HG03439 (cell line): ENCODE data around the gene PFKFB4.
A peak's percentile ranks its signal among the peaks of the same experiment; 100 is the strongest.
"Not testable (repeated sequence)": the region's sequence is repeated elsewhere in the genome, so short reads cannot be mapped to it uniquely, and the experiment has no call there.

Experiments
- ATAC-seq: cut with Tn5 transposase; IDR thresholded peaks from one replicate; pipeline ENCODE4 v1.9.1; 2021; ENCODE audit warnings: mild to moderate bottlenecking, moderate library complexity; ENCODE audit not compliant: unreplicated experiment

PFKFB4 gene

GRCh38 chr3:48561045-48561736 is 4.6 kb upstream of the PFKFB4 start:
- ATAC-seq, result no peak

GRCh38 chr3:48560648-48561018 is 4.0 kb upstream of the PFKFB4 start:
- ATAC-seq, result no peak

- no peak for ATAC-seq
Measured at GRCh38 chr3:48558493-48559134, 2.0 kb upstream of the PFKFB4 start.

GRCh38 chr3:48555949-48556795 is 431 bp downstream of the PFKFB4 start:
- no peak for ATAC-seq

DNA sequence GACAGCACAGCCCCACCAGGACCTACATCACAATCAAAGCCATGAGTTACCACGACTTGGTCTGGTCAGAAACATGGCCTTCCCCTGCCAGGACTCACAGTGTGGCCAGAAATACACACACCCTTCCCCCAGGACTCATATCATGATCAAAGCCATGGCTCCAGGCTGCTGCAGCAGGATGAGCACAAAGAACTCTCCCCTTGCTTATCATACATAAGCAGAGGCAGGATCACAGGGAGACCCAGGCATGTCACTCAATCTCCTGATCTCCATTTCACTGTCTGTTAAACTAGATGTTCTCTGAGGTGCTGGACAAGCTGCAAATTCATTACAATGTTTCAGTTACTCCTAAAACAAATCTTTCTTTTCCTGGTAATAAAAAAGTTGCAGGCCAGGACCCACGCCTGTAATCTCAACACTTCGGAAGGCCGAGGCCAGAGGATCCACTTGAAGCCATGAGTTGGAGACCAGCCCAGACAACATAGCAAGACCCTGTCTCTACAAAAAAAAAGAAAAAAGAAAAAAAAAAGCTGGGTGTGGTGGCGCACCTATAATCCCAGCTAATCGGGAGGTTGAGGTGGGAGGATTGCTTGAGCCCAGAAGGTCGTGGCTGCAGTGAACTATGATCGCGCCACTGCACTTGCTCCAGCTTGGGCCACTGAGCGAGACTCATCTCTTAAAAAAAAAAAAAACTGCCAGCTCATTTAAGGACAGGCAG is 1.2 kb downstream of the PFKFB4 start:
- ATAC-seq, result no peak

GRCh38 chr3:48553886-48554845 is 2.4 kb downstream of the PFKFB4 start:
- no peak for ATAC-seq

- ATAC-seq, result no peak
Measured at GRCh38 chr3:48553361-48553760, 3.2 kb downstream of the PFKFB4 start.

DNA sequence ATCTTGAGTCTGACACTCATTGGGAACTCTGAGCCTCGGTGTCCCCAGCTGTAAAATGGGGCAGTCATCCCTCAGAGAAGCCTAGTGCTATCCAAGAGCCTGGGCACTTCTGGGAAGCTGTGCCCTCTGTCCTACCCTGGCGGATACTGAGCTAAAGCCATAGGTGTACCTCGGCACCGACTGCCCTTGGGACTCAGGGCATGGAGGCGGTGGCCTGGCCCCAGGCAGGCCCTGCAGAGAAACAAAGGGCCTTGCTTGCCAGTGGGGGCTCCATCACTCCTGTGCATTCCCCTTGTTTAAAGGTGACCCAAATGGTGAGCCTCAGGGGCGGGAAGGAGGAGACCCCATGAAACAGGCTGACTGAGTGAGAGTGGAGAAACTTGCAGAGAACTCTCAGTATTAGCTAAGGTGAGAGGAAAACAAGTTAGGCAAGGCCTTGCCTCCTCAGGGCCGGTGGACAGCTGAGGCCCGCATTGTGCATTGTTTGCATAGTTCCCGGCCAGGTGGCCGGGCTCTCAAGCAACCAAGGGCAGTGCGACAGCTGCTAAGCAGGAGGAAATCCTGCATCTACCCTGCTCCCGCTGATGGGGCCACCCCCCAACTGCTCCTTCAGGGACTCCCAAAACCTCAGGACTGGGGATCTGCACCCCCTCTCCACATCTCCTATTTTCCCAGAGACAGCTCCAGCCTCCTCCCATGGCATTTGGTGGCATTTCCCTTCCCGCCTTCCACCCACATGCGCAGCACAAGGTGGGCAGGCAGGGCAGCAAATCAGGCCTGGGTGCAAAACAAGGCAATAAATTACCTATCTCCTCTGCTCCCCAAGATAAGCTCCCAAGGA is 4.3 kb downstream of the PFKFB4 start:
- ATAC-seq, result no peak

- not testable (repeated sequence) for ATAC-seq
Measured at GRCh38 chr3:48551651-48552050, 5.0 kb downstream of the PFKFB4 start.

DNA sequence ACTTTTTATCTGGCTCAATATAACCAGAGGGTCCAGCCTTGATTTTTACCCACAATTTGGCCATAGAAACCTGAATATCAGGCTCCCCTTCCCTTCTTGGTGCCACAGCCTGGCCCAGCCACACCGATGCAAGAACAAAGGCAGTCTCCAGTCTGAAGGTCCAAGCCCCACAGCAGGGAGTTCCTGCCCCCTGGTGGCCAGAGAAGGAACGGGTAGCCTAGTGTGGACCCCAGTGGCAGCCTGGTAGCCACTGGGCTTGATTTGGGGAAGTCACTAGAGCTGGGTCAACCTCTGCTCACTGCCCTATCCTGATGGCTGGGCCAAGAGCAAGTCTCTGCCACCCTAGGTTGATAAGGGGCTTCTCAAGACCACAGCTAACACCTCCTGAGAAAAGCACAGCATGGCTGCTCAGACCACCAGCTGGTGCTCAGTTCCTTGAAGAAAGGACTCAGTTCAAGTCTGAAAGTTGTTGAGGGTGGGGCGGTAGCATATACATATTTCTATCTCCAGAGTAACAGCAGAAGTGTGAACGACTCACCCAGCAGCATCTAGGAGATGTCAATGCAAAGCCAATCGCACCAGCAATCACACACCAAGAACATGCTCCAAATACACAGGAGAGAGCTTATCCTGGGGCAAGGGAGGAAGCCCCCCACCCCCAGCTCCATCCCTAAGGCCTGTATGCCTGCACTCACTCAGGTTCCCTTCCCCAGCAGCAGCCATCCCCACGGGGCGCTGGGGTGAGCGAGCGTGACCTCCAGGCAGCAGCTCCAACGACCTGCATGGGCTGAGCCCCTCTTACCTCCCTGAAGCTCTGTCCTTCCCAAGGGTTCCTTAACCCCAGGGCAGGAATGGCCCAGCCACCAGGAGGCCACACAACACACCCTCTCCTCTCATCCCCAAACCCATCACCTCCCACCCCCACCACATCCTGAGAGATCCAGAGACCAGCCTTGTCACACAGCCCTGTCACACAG is 7.6 kb downstream of the PFKFB4 start:
- peak; percentile 60 for ATAC-seq

DNA sequence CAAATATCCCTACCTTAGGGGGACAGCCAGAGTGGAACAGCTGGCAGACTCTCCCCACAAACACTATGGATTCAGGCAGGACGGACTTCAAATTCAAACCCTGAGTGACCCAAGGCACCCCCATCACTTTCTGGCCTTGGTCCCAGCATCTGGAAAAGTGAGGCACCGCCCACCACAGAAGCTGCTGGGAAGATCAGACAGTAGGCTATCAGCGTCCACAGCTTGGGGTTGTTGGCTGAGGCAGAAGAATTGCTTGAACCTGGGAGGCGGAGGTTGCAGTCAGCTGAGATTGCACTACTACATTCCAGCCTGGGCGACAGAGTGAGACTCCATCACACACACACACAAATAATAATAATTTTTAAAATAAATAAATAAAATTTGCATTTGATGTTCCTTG is 8.5 kb downstream of the PFKFB4 start:
- ATAC-seq, result no peak

DNA sequence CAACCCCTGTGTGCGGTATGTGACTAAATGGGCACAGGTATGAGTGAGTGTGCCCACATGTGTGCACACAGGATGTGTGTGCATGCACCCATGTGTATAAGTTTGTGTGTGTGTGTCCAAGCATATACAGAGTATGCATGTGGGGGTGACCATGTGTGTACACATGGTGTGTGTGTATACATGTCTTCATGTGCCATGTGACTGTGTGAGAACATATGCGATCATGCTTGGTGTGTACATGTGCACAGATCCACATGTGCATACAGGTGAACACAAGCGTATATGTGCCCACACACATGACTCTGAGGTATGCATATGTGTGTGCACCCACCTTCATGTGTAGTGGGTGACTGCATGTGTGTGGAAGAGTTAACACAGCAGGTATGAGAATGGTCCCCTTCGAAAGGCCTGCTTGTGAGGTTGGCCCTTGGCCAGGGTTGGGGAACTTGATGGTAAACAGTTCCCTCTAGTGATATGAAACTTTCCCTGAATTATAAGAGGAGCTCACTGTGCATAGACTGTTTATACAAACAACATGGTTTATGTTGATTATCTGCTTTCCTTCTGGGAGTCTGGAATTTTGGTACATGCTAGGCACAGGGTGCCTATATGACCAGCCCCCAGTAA is 10.3 kb downstream of the PFKFB4 start:
- ATAC-seq, result no peak

DNA sequence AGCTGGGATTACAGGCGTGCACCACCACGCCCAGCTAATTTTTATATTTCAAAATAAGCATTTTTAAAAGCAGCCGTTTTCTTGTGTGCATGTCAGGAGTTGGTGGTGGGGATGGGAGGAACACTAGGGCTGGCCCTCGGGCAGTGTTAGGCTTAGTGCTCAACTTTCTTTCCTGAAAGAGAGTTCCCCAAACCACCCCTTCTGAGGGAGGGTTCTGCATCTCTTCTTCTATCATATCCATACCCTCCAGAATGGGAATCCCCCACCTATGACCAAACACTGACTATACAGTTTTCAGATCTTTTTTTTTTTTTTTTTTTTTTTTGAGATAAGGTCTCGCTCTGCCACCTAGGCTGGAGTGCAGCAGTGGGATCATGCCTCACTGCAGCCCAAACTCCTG is 12.5 kb downstream of the PFKFB4 start:
- no peak for ATAC-seq

GRCh38 chr3:48543271-48543866 is 13.2 kb downstream of the PFKFB4 start:
- no peak for ATAC-seq

DNA sequence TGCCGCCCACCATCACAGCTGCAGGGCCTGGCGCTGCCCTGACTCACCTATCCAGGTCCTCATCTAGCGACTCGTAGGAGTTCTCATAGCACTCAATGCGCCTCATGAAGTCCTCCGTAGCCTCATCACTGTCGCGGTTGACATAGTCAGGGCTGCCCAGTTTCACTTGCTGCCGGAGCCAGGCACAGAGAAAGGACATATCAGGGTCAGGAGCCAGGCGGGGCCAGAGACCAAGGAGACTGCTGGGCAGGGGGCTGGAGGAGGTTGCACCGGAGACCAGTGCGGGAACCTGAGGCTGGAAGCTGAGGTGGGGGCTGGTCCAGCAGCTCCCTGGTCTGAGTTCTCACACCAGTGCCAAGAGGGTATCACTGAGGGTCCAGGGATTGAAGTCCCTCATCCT is 18.2 kb downstream of the PFKFB4 start:
- no peak for ATAC-seq

- no peak for ATAC-seq
Measured at GRCh38 chr3:48536785-48537184, 19.8 kb downstream of the PFKFB4 start.

GRCh38 chr3:48536116-48536515 is 20.5 kb downstream of the PFKFB4 start:
- ATAC-seq, result no peak
